Mesothelial cell of epicardium (in vitro differentiated cells): Measurements from ENCODE around the gene GOLIM4. TPM values are rescaled to one million over a fixed set of nuclear protein-coding genes. Genes with fewer than 3 reads are reported as not detected.

ENCODE experiments used
- DNase-seq, 2 experiments: peaks; one replicate each; pipeline ENCODE4 v3.0.0; 2021; ENCODE audit warnings: low spot score in 2 of 2; ENCODE audit not compliant: unreplicated experiment in 2 of 2
- H3K27ac Mint-ChIP-seq: 2 replicates; pipeline ENCODE4 v1.8.0; 2021; ENCODE audit warnings: mixed read lengths
- H3K27me3 Mint-ChIP-seq: 2 replicates; pipeline ENCODE4 v1.8.0; 2021; ENCODE audit warnings: low read depth, mixed read lengths
- H3K36me3 Mint-ChIP-seq: 2 replicates; pipeline ENCODE4 v1.8.0; 2021; ENCODE audit warnings: mixed read lengths
- H3K4me1 Mint-ChIP-seq: 2 replicates; pipeline ENCODE4 v1.8.0; 2021; ENCODE audit warnings: mixed read lengths
- H3K4me3 Mint-ChIP-seq: 2 replicates; pipeline ENCODE4 v1.8.0; 2021; ENCODE audit warnings: mild to moderate bottlenecking, moderate library complexity, mixed read lengths
- H3K9me3 Mint-ChIP-seq: 2 replicates; pipeline ENCODE4 v1.8.0; 2021; ENCODE audit warnings: mixed read lengths
- CTCF ChIP-seq: fragments of 200-600 bp; sonication (generic); IDR thresholded peaks from one replicate; pipeline ENCODE4 v1.5.0; 2021; ENCODE audit warnings: antibody characterized with exemption; ENCODE audit not compliant: unreplicated experiment
- total RNA-seq: library from RNA; stranded (reverse); gene quantifications from 3 replicates; pipeline ENCODE4 v1.2.1, GENCODE V29; 2021

The GOLIM4 gene
- total RNA-seq, 1 donor from 2014 or later = 93.7 TPM

GRCh38 chr3:168052515-168052914 is 43.2 kb downstream of the GOLIM4 start:
- no peak for DNase-seq
- no peaks in the 10 kb centered on the region for H3K27me3 Mint-ChIP-seq
- H3K36me3 Mint-ChIP-seq = peaks cover 28% of the 10 kb centered on the region
- H3K27ac Mint-ChIP-seq = peak overlapping the region; percentile 55
- H3K9me3 Mint-ChIP-seq = peaks cover 15% of the 10 kb centered on the region
- peaks cover 57% of the 10 kb centered on the region for H3K4me1 Mint-ChIP-seq
- no peak for TF ChIP-seq CTCF
- no peak overlapping the region for H3K4me3 Mint-ChIP-seq

GRCh38 chr3:168051531-168052471 is 43.9 kb downstream of the GOLIM4 start:
- peaks cover 22% of the 10 kb centered on the region for H3K36me3 Mint-ChIP-seq
- H3K9me3 Mint-ChIP-seq = peaks cover 10% of the 10 kb centered on the region
- H3K4me1 Mint-ChIP-seq = peaks cover 64% of the 10 kb centered on the region
- peak overlapping the region; percentile 83 for H3K27ac Mint-ChIP-seq
- no peak for TF ChIP-seq CTCF
- DNase-seq = no peak
- H3K27me3 Mint-ChIP-seq = no peaks in the 10 kb centered on the region
- H3K4me3 Mint-ChIP-seq = peak overlapping the region; percentile 3

DNA sequence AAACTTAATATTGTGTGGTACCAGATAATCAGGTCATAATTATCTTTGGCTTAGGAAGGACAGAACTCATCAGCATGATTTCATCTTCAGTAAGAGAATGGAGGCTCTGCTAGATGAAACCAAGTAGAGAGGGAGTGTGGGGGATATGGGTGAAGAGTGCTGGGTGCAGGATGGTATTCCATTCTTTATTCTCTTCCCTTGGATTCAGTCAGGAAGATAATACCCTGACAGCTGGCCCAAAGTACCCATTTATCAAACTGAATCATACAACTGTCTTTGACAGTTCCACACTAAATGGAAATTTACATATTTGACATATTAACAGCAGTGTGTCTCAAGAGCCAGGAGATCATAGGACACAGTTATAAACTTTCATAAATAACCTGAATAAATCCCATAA is 44.7 kb downstream of the GOLIM4 start:
- Mint-ChIP-seq H3K9me3 (peaks cover 7% of the 10 kb centered on the region), H3K4me1 (peaks cover 66% of the 10 kb centered on the region), H3K4me3 (no peak overlapping the region), H3K27ac (peak overlapping the region; percentile 76), H3K36me3 (peaks cover 16% of the 10 kb centered on the region), H3K27me3 (no peaks in the 10 kb centered on the region)
- no peak for TF ChIP-seq CTCF
- no peak for DNase-seq

- Mint-ChIP-seq H3K27me3 (no peaks in the 10 kb centered on the region), H3K4me3 (no peak overlapping the region), H3K9me3 (no peaks in the 10 kb centered on the region), H3K27ac (peak overlapping the region; percentile 69), H3K4me1 (peaks cover 69% of the 10 kb centered on the region), H3K36me3 (peaks cover 3% of the 10 kb centered on the region)
- no peak for DNase-seq
- TF ChIP-seq CTCF = no peak
Observed at GRCh38 chr3:168049367-168049974, 46.3 kb downstream of the GOLIM4 start.

- no peak for TF ChIP-seq CTCF
- Mint-ChIP-seq H3K9me3 (no peaks in the 10 kb centered on the region), H3K4me3 (no peak overlapping the region), H3K27me3 (no peaks in the 10 kb centered on the region), H3K4me1 (peaks cover 69% of the 10 kb centered on the region), H3K36me3 (no peaks in the 10 kb centered on the region), H3K27ac (peak overlapping the region; percentile 69)
- no peak for DNase-seq
Observed at GRCh38 chr3:168048414-168049330, 47.1 kb downstream of the GOLIM4 start.
